Measurements from ENCODE around the gene ARHGAP31.

- TF ChIP-seq CTCF (conservative IDR thresholded peaks at IDR 0.05), result no peak
- TF ChIP-seq EZH2 (IDR thresholded peaks at IDR 0.05; ENCODE audit: low read depth), result no peak
Observed at GRCh38 chr3:119405315-119405714, 111.1 kb downstream of the ARHGAP31 start.
